GM12872 (cell line): ENCODE data around the gene NFKBIE.
A peak's percentile ranks its signal among the peaks of the same experiment; 100 is the strongest.

Experiments
- CTCF ChIP-seq: IDR thresholded peaks from 3 replicates; pipeline ENCODE4 v1.5.1; 2011; ENCODE audit warnings: low read depth, mild to moderate bottlenecking, low read length, moderate library complexity; ENCODE audit not compliant: insufficient read depth

NFKBIE gene

DNA sequence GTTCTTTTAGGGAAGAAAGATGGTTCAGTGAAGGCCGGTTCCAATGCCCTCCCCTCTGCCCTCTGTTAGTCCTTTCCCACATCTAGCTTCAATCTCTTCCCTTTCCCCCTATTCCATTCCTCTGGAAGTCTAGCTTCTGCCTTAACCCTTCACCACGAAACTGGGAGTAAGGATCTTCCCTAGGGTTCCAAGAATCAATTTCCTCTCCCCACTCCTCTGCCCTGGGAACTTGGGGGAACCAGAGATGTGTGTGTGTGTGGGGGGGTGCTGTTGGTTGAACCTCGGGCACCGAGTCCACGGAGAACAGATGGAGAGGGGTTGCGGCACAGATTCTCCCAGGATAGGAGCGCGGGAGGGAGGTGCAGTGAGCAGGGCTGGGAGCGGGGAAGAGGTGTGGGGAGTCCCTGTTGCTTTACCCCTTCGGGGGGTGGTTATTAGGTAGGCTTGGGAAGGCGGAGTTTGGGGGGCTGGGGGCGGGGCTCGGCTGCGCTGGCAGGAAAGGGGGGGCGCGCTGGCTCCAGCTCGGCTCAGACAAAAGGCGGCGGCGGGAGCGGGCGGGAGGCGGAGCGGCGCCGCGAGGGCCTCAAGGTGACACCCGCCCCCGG lies 4.7 kb upstream of the NFKBIE start, which contains the start of gene TMEM151B:
TMEM151B (plus strand) TSS at position 530 of the 605 bp plus-strand sequence. CDS start 293 bp downstream, outside the sequence.
- TF ChIP-seq CTCF = no peak

GRCh38 chr6:44269178-44269920 lies 4.0 kb upstream of the NFKBIE start:
- TF ChIP-seq CTCF = no peak

GRCh38 chr6:44268095-44268628 lies 2.8 kb upstream of the NFKBIE start:
- TF ChIP-seq CTCF = peak; percentile 97

DNA sequence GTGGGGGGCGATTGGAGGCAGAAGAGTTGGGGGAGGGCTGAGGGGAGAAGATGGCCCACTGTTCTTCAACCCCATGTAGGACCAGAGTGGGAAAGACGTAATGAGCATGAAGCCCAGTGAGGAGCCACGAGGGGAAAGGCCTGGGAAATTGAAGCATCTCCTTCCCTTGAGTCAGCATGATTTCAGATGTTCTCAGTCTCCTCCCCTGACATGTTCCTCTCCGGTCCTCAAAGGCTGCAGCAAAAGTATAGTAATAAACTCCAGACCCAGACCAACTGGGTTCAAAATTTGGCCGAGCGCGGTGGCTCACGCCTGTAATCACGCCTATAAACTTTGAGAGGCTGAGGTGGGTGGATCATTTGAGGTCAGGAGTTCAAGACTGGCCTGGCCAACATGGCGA lies 1.9 kb upstream of the NFKBIE start:
- TF ChIP-seq CTCF = no peak

GRCh38 chr6:44266347-44266746 lies 996 bp upstream of the NFKBIE start:
- no peak for TF ChIP-seq CTCF

DNA sequence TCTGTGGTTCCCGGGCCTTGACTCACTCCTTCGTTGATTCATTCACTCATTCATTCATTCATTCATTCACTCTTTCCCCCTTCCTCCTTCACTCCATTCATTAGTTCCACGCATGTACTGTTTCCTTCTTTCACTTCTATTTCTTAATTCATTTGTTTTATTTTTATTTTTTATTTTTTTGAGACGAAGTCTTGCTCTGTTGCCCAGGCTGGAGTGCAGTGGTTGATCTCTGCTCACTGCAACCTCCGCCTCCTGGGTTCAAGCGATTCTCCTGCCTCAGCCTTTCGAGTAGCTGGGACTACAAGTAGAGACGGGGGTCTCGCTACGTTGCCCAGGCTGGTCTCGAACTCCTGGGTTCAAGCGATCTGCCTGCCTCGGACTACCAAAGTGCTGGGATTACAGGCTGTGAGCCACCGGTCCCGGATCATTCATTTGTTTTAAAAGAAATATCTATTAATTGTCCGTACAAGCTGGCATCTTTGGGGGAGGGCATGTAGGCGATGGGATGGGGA lies 427 bp upstream of the NFKBIE start:
- no peak for TF ChIP-seq CTCF

DNA sequence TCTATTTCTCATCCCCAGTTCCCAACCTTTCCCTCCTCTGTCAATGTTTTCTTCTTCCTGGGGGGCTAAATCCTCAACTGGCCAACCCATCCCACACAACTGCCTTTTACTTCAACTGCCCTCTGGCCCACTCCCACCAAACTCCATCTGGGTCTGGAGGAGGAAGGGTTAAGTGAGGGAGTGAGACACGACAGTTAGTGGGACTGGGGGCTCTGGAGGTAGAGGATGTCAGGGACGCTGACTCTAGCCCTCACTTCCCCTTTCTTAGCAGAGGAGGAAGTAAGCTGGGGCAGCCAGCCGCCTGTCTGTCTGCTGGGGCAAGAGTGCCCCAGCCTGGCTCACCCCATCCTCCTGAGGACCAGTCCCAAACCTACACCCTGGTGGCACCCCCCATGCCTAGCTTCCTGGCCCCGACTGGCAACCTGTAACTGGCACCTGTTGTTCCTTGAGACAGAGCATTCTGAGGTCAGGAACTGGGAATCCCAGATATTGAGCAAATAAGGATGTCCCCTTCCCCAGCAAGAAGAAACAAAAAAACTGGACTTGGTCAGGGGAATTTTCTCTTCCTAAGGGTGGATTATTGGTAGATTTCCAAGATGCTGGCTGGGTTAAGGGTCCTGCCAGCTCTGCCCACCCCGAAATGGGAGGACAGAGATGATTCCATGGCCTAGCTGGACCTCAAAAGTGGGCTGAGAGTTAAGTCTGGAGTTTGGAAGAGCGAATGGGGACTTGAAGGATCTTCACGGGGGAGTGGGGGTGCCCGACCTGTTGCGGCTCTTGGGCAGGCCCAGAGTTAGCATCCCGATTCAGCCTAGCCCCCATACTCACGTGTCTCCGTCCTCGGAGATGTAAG lies 971 bp downstream of the NFKBIE start:
- no peak for TF ChIP-seq CTCF
